ENCODE data around the gene HHIP. TPM values are rescaled to one million over a fixed set of nuclear protein-coding genes. Genes with fewer than 3 reads are reported as not detected.

Gene HHIP
- total RNA-seq, result under 1 TPM in 1 of 2 donors, not detected in 1; 0.48 TPM

- DNase-seq (peak; percentile 12 to 33), ATAC-seq (replicated peaks in 1 of 2) (peak; percentile 61 to 65)
- H3K9me3 Mint-ChIP-seq, result no peaks in the 10 kb centered on the region
- H3K27ac Mint-ChIP-seq, result no peak within 1 kb of the TSS
- H3K36me3 Mint-ChIP-seq (ENCODE audit: insufficient read depth in 2 of 2), result peaks cover 0 to 2% of the 10 kb centered on the region in 2 donors
- peaks cover 24% of the 10 kb centered on the region for H3K4me1 Mint-ChIP-seq (ENCODE audit: low read depth)
- peak within 1 kb of the TSS; percentile 89 to 95 for H3K4me3 Mint-ChIP-seq
- H3K27me3 Mint-ChIP-seq (ENCODE audit: low read depth), result peaks cover 57% of the 10 kb centered on the region
Observed at GRCh38 chr4:144645631-144646522, at the start of gene HHIP. Gene HHIP (plus strand): TSS chr4:144646156. CDS start chr4:144646676, 520 bp downstream.

GRCh38 chr4:144597171-144597570, 48.8 kb upstream of the HHIP start:
- H3K27ac Mint-ChIP-seq, result no peak overlapping the region
- H3K9me3 Mint-ChIP-seq, result peaks cover 5% of the 10 kb centered on the region in 2 donors
- ATAC-seq (replicated peaks in 1 of 2) (no peak), DNase-seq (no peak)
- no peaks in the 10 kb centered on the region for H3K4me1 Mint-ChIP-seq (ENCODE audit: low read depth)
- no peak overlapping the region for H3K4me3 Mint-ChIP-seq
- peaks cover 5% of the 10 kb centered on the region for H3K27me3 Mint-ChIP-seq (ENCODE audit: low read depth)
- H3K36me3 Mint-ChIP-seq (ENCODE audit: insufficient read depth in 2 of 2), result no peaks in the 10 kb centered on the region

- DNase-seq (no peak), ATAC-seq (replicated peaks in 1 of 2) (no peak)
- Mint-ChIP-seq H3K4me3 (no peak overlapping the region), H3K27ac (no peak overlapping the region), H3K27me3 (ENCODE audit: low read depth) (no peaks in the 10 kb centered on the region), H3K36me3 (ENCODE audit: insufficient read depth in 2 of 2) (no peaks in the 10 kb centered on the region), H3K9me3 (peaks cover 8% of the 10 kb centered on the region in 2 donors), H3K4me1 (ENCODE audit: low read depth) (no peaks in the 10 kb centered on the region)
Observed at GRCh38 chr4:144599621-144600020, 46.3 kb upstream of the HHIP start.

GRCh38 chr4:144611850-144612249, 34.1 kb upstream of the HHIP start:
- H3K27me3 Mint-ChIP-seq (ENCODE audit: low read depth), result no peaks in the 10 kb centered on the region
- DNase-seq (peak in 1 of 2 donors; percentile 5), ATAC-seq (replicated peaks in 1 of 2) (no peak)
- no peak overlapping the region for H3K27ac Mint-ChIP-seq
- H3K4me1 Mint-ChIP-seq (ENCODE audit: low read depth), result no peaks in the 10 kb centered on the region
- no peak overlapping the region for H3K4me3 Mint-ChIP-seq
- peaks cover 1 to 2% of the 10 kb centered on the region in 2 donors for H3K9me3 Mint-ChIP-seq
- H3K36me3 Mint-ChIP-seq (ENCODE audit: insufficient read depth in 2 of 2), result no peaks in the 10 kb centered on the region

- DNase-seq, result no peak
- Mint-ChIP-seq H3K27ac (no peak overlapping the region), H3K36me3 (ENCODE audit: insufficient read depth in 2 of 2) (no peaks in the 10 kb centered on the region), H3K9me3 (peaks cover 0 to 2% of the 10 kb centered on the region in 2 donors), H3K4me3 (no peak overlapping the region), H3K4me1 (ENCODE audit: low read depth) (no peaks in the 10 kb centered on the region), H3K27me3 (ENCODE audit: low read depth) (no peaks in the 10 kb centered on the region)
- no peak for ATAC-seq (replicated peaks in 1 of 2)
Observed at GRCh38 chr4:144614850-144615585, 30.9 kb upstream of the HHIP start.

GRCh38 chr4:144621681-144622080, 24.3 kb upstream of the HHIP start:
- Mint-ChIP-seq H3K9me3 (peaks cover 0 to 3% of the 10 kb centered on the region in 2 donors), H3K4me3 (no peak overlapping the region), H3K27me3 (ENCODE audit: low read depth) (peaks cover 4% of the 10 kb centered on the region), H3K4me1 (ENCODE audit: low read depth) (no peaks in the 10 kb centered on the region), H3K36me3 (ENCODE audit: insufficient read depth in 2 of 2) (no peaks in the 10 kb centered on the region), H3K27ac (no peak overlapping the region)
- ATAC-seq (replicated peaks in 1 of 2) (no peak), DNase-seq (no peak)

- ATAC-seq (replicated peaks in 1 of 2) (no peak), DNase-seq (no peak)
- Mint-ChIP-seq H3K36me3 (ENCODE audit: insufficient read depth in 2 of 2) (no peaks in the 10 kb centered on the region), H3K4me1 (ENCODE audit: low read depth) (no peaks in the 10 kb centered on the region), H3K27me3 (ENCODE audit: low read depth) (peaks cover 4% of the 10 kb centered on the region), H3K9me3 (peaks cover 0 to 1% of the 10 kb centered on the region in 2 donors), H3K4me3 (no peak overlapping the region), H3K27ac (no peak overlapping the region)
Observed at GRCh38 chr4:144627663-144628076, 18.3 kb upstream of the HHIP start.

GRCh38 chr4:144633215-144633614, 12.7 kb upstream of the HHIP start:
- Mint-ChIP-seq H3K27me3 (ENCODE audit: low read depth) (no peaks in the 10 kb centered on the region), H3K27ac (peak overlapping the region; percentile 10), H3K36me3 (ENCODE audit: insufficient read depth in 2 of 2) (no peaks in the 10 kb centered on the region), H3K9me3 (no peaks in the 10 kb centered on the region), H3K4me3 (no peak overlapping the region), H3K4me1 (ENCODE audit: low read depth) (no peaks in the 10 kb centered on the region)
- DNase-seq, result no peak
- no peak for ATAC-seq (replicated peaks in 1 of 2)

GRCh38 chr4:144634978-144635747, 10.8 kb upstream of the HHIP start:
- H3K36me3 Mint-ChIP-seq (ENCODE audit: insufficient read depth in 2 of 2), result no peaks in the 10 kb centered on the region
- DNase-seq (no peak), ATAC-seq (replicated peaks in 1 of 2) (no peak)
- H3K9me3 Mint-ChIP-seq, result no peaks in the 10 kb centered on the region
- no peaks in the 10 kb centered on the region for H3K4me1 Mint-ChIP-seq (ENCODE audit: low read depth)
- no peaks in the 10 kb centered on the region for H3K27me3 Mint-ChIP-seq (ENCODE audit: low read depth)
- no peak overlapping the region for H3K27ac Mint-ChIP-seq
- H3K4me3 Mint-ChIP-seq, result no peak overlapping the region

- Mint-ChIP-seq H3K36me3 (ENCODE audit: insufficient read depth in 2 of 2) (peaks cover 0 to 2% of the 10 kb centered on the region in 2 donors), H3K4me3 (peak overlapping the region in 1 of 2 donors; percentile 57), H3K27me3 (ENCODE audit: low read depth) (peaks cover 46% of the 10 kb centered on the region), H3K4me1 (ENCODE audit: low read depth) (peaks cover 24% of the 10 kb centered on the region), H3K9me3 (no peaks in the 10 kb centered on the region), H3K27ac (no peak overlapping the region)
- DNase-seq (no peak), ATAC-seq (replicated peaks in 1 of 2) (no peak)
Observed at GRCh38 chr4:144644368-144645101, 1.4 kb upstream of the HHIP start.

GRCh38 chr4:144645102-144645630, 790 bp upstream of the HHIP start:
- peaks cover 24% of the 10 kb centered on the region for H3K4me1 Mint-ChIP-seq (ENCODE audit: low read depth)
- H3K36me3 Mint-ChIP-seq (ENCODE audit: insufficient read depth in 2 of 2), result peaks cover 0 to 2% of the 10 kb centered on the region in 2 donors
- H3K27ac Mint-ChIP-seq, result no peak overlapping the region
- no peak for ATAC-seq (replicated peaks in 1 of 2)
- H3K4me3 Mint-ChIP-seq, result peak overlapping the region; percentile 16 to 57
- no peak for DNase-seq
- no peaks in the 10 kb centered on the region for H3K9me3 Mint-ChIP-seq
- peaks cover 52% of the 10 kb centered on the region for H3K27me3 Mint-ChIP-seq (ENCODE audit: low read depth)

GRCh38 chr4:144646523-144647094, 653 bp downstream of the HHIP start:
- H3K4me1 Mint-ChIP-seq (ENCODE audit: low read depth), result peaks cover 24% of the 10 kb centered on the region
- DNase-seq (peak; percentile 29 to 40), ATAC-seq (replicated peaks in 1 of 2) (peak; percentile 73 to 74)
- no peaks in the 10 kb centered on the region for H3K9me3 Mint-ChIP-seq
- peaks cover 0 to 2% of the 10 kb centered on the region in 2 donors for H3K36me3 Mint-ChIP-seq (ENCODE audit: insufficient read depth in 2 of 2)
- H3K27me3 Mint-ChIP-seq (ENCODE audit: low read depth), result peaks cover 56% of the 10 kb centered on the region
- H3K4me3 Mint-ChIP-seq, result peak overlapping the region; percentile 89 to 95
- H3K27ac Mint-ChIP-seq, result no peak overlapping the region
